ENCODE measurements around the gene NT5DC1.

DNA sequence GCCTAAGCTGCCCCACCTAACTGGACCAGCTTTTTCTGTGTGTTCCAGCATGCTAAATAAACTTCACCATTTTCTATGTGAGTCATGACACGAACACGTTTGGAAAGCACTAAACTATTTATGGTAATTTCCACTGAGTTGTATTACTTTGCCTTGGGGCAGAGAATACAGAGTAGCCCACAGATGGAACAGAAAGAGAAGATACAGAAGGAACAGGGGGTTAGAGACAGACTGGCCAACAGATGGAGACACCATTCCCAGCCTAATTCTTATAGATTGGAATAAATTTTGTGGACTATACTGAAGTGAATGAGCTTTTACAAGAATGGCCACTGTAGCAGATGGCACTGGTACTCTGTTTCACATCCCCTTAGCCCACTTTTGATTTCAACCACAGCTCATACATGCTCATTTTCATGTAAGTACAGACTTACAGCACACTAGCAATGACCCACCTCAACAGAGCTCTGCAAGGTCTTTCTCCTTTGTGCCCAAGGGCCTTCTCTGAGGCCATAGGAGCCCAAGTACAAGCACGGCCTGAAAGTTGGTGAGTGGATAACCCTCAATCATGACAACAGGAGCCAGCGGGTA, 13.1 kb upstream of the NT5DC1 start:
- TF ChIP-seq CTCF (IDR thresholded peaks at IDR 0.05) (no peak), POLR2A (IDR thresholded peaks at IDR 0.05) (no peak)

Data from Peyer's patch (tissue), 4 donors.